AG10803 (cell line): ENCODE measurements around the gene CDK4.

ENCODE experiments used
- DNase-seq: peaks from one replicate; pipeline ENCODE4 v3.0.0; 2010; ENCODE audit warnings: low read depth
- H3K4me3 ChIP-seq: 2 replicates; pipeline ENCODE4 v1.5.1; 2011; ENCODE audit warnings: mild to moderate bottlenecking, low read length, control low read depth
- TF ChIP-seq, protein P1 (sequence below): conservative IDR thresholded peaks from 2 replicates; pipeline ENCODE4 v1.5.1; 2011; ENCODE audit warnings: mild to moderate bottlenecking, low read length, control low read depth, inconsistent platforms

CDK4 gene

DNA sequence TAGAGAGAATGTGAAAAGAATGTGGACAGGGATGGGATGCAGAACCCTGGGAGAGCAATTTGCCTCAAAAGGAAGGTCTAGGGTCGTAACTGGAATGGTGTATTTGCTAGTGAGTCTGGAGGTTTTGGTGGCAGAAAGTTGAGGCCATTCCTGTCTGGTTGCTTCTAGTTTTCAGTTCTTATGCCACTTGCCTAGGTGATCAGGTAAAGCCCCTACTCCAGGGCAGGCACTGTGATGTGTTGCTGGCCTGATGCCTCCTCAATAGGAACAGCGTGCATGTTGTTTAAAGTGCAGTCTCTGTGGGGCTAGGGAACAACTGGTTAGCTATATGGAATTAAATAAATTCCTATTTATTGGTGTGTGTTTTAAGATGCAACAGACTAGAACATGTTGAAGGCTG is 51.8 kb downstream of the CDK4 start:
- no peak for DNase-seq
- H3K4me3 ChIP-seq = no peak overlapping the region
- TF ChIP-seq, protein P1, sequence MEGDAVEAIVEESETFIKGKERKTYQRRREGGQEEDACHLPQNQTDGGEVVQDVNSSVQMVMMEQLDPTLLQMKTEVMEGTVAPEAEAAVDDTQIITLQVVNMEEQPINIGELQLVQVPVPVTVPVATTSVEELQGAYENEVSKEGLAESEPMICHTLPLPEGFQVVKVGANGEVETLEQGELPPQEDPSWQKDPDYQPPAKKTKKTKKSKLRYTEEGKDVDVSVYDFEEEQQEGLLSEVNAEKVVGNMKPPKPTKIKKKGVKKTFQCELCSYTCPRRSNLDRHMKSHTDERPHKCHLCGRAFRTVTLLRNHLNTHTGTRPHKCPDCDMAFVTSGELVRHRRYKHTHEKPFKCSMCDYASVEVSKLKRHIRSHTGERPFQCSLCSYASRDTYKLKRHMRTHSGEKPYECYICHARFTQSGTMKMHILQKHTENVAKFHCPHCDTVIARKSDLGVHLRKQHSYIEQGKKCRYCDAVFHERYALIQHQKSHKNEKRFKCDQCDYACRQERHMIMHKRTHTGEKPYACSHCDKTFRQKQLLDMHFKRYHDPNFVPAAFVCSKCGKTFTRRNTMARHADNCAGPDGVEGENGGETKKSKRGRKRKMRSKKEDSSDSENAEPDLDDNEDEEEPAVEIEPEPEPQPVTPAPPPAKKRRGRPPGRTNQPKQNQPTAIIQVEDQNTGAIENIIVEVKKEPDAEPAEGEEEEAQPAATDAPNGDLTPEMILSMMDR = no peak

DNA sequence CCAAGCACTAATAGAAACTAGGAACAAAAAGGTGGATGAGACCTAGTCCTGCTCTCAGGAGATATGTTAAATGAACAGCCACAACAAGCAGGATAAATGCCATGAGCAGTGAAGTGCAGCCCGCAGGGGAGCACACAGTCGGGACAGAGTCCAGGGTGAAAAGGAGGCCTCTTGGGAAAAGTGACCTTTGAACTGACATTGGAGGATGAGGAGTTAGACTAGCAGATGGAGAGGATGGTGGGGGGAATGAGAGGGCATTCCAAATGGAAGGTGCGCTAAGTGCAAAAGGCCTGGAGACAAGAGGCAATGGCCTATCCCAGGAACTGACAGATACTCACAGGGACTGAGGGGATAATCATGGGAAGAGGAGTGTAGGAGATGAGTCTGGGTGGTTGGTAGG is 53.7 kb downstream of the CDK4 start:
- TF ChIP-seq, protein P1 = no peak
- no peak overlapping the region for H3K4me3 ChIP-seq
- no peak for DNase-seq
